GM12872 (cell line): ENCODE measurements around the gene MEFV.

Experiments
- TF ChIP-seq, protein P1 (sequence below): IDR thresholded peaks from 3 replicates; pipeline ENCODE4 v1.5.1; 2011; ENCODE audit warnings: low read depth, mild to moderate bottlenecking, low read length, moderate library complexity; ENCODE audit not compliant: insufficient read depth

Gene MEFV

DNA sequence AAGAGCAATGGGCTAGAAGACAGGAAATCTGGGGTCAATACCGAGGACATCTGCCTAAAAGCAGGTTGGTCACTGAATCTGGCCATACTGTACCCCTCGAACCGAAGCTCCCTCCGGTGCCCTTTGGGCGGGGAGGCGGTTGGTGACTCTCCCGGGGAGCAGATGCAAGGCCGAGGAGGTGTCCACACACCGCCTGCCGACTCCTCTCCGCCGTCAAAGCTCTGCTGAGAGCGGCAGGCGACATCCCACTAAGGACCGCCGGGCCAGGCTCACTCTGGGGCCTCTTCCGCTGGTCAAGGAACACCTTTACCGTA lies 21.9 kb downstream of the MEFV start:
- TF ChIP-seq, protein P1, sequence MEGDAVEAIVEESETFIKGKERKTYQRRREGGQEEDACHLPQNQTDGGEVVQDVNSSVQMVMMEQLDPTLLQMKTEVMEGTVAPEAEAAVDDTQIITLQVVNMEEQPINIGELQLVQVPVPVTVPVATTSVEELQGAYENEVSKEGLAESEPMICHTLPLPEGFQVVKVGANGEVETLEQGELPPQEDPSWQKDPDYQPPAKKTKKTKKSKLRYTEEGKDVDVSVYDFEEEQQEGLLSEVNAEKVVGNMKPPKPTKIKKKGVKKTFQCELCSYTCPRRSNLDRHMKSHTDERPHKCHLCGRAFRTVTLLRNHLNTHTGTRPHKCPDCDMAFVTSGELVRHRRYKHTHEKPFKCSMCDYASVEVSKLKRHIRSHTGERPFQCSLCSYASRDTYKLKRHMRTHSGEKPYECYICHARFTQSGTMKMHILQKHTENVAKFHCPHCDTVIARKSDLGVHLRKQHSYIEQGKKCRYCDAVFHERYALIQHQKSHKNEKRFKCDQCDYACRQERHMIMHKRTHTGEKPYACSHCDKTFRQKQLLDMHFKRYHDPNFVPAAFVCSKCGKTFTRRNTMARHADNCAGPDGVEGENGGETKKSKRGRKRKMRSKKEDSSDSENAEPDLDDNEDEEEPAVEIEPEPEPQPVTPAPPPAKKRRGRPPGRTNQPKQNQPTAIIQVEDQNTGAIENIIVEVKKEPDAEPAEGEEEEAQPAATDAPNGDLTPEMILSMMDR: no peak

DNA sequence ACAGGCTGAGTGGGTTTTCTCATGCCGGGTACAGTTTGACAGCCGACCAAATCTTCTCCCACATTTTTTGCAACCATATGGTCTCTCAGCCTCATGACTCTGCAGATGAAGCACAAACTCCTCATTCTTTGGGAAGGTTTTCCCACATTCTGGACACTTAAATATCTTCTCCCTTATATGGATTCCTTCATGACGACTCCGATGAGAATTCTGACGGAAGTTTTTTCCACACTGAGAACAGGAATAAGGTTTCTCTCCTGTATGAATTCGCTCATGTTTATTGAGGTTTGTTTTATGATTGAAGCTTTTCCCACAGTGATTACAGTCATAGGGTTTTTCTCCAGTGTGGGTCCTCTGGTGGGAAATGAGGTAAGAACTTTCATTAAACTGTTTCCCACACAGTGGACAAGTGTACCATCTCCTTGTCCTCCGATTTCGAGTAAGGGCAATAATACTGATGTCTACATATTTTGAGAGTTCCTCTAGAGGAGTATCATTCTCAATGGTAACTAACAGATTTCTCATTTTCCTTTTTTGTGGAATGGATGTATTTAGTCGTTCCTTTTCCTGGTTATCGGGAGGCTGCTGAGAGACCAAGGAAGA lies 32.4 kb downstream of the MEFV start:
- TF ChIP-seq, protein P1: no peak

DNA sequence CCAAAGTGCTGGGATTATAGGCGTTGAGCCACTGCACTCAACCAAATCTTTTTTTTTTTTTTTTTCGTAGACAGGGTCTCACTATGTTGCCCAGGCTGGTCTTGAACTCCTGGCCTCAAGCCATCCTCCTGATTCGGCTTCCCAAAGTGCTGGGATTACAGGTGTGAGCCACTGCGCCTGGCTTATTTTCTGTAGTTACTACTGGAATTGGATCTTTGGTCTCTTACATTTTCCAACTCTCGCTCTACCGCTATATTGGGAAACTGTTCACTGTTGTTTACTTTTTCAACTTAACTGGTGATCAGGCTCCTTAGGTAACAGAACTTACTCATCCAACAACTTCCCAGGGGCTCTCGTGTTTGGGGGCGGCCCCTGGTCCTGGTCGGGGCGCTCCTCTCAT lies 35.6 kb downstream of the MEFV start:
- TF ChIP-seq, protein P1: no peak

DNA sequence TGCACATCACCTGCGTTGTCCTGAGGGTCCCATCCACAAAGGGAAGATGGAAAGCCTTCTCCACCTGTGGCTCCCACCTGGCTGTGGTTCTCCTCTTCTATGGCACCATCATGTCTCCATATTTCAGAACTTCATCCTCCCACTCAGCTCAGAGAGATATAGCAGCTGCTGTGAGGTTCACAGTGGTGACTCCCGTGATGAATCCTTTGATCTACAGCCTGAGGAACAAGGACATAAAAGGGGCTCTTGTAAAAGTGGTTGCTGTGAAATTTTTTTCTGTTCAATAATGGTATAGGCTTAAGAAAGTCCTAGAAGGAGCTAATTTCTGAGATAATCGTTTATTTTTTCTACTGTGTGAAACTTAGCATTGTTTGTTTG lies 40.2 kb downstream of the MEFV start:
- TF ChIP-seq, protein P1: no peak

DNA sequence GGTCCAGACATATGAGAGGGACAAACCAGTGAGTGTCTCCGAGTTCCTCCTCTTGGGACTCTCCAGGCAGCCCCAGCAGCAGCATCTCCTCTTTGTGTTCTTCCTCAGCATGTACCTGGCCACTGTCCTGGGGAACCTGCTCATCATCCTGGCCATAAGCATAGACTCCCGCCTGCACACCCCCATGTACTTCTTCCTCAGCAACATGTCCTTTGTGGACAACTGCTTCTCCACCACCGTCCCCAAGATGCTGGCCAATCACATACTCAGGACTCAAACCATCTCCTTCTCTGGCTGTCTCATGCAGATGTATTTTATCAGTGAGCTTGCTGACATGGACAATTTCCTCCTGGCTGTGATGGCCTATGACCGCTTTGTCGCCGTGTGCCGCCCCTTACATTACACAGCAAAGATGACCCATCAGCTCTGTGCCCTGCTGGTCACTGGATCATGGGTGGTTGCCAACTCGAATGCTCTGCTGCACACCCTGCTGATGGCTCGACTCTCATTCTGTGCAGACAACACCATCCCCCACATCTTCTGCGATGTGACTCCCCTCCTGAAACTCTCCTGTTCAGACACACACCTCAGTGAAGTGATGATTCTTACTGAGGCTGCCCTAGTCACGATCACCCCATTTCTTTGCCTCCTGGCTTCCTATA lies 40.7 kb downstream of the MEFV start:
- TF ChIP-seq, protein P1: no peak

DNA sequence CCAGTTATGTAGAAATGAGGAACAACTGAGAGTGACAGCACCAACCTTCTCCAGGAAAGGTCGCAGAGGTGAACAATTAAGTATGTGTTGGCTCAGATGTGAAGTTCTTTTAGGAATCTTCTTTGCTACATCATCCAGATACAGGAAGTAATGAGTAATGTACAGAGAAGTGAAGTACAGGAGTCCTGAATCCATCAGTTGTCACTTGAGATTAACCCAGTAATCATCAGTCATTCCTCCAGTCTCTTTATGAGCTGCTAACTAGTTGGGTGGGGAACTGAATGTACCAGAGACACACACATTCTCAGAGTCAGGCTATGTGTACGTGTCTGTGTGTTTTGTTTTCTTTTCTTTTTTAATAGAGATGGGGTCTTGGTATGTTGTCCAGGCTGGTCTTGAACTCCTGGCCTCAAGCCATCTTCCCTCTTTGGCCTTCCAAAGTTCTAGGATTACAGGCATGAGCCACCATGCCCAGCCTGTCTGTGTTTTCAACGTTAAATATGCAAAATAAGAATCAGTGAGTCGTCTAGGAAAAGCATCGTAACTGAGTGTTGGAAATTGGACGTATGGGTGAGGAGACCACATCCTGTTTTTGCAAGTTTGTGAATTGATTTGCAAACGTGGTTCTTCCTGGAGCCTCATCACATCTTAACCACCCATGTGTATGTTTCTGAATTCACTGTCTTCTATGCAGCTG lies 41.4 kb downstream of the MEFV start:
- TF ChIP-seq, protein P1: no peak

DNA sequence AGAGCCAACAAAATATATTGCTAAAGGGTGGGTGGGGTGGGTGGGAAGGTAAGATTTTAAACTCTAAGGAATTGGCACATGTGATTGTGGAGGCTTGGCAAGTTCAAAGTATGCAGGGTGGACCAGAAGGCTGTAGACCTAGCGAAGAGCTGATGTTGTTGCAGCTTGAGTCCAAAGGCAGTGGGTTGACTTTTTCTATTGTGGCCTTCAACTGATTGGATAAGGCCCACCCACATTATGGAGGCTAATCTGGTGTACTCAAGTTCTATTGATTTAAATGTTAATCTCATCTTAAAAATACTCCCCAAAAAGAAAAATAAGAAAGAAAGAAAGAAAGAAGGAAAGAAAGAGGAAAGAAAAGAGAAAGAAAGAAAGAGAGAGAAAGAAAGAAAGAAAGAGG lies 43.9 kb downstream of the MEFV start:
- TF ChIP-seq, protein P1: no peak
